Psoas muscle (tissue), 8 donors: ENCODE measurements around the gene BCL7B. TPM values are rescaled to one million over a fixed set of nuclear protein-coding genes. Genes with fewer than 3 reads are reported as not detected.
"Not testable (repeated sequence)": the region's sequence is repeated elsewhere in the genome, so short reads cannot be mapped to it uniquely, and the experiment has no call there.

Experiments used
- ATAC-seq, 4 donors: fragments of 200-7000 bp; cut with Tn5 transposase; one replicate each; pipeline ENCODE4 v1.9.1; 2020; ENCODE audit warnings: moderate library complexity in 3 of 4, mild to moderate bottlenecking in 2 of 4
- DNase-seq, 2 donors: peaks; one replicate each; pipeline ENCODE4 v3.0.0-alpha.2; 2020
- H3K27ac ChIP-seq: fragments of 200-600 bp; one replicate; pipeline ENCODE4 v1.8.0; 2022
- H3K27me3 ChIP-seq, 3 donors: fragments of 200-600 bp in 1 of 3; one replicate each; pipeline versions ENCODE4 v1.6.1 to v1.8.0; 2013 to 2022; ENCODE audit warnings: low read length in 2 of 3, mild to moderate bottlenecking in 2 of 3, moderate library complexity in 1 of 3; ENCODE audit not compliant: insufficient read depth in 3 of 3
- H3K36me3 ChIP-seq, 2 donors: fragments of 200-600 bp in 1 of 2; one replicate each; pipeline versions ENCODE4 v1.6.1 to v1.8.0; 2013 to 2022; ENCODE audit warnings: low read depth in 1 of 2, mild to moderate bottlenecking in 1 of 2, moderate library complexity in 1 of 2; ENCODE audit not compliant: insufficient read depth in 1 of 2
- H3K4me1 ChIP-seq: fragments of 200-600 bp; one replicate; pipeline ENCODE4 v1.8.0; 2022
- H3K4me3 ChIP-seq: fragments of 200-600 bp; one replicate; pipeline ENCODE4 v1.8.0; 2022; ENCODE audit warnings: mild to moderate bottlenecking
- H3K9me3 ChIP-seq: fragments of 200-600 bp; one replicate; pipeline ENCODE4 v1.8.0; 2022
- WGBS, 3 donors: extraction: QIAGEN DNeasy Blood & Tissue Kit; methylation state at CpG; one replicate each; pipeline versions ENCODE4 v1.1.6 to v1.1.7; 2013; 5-methylcytosine and 5-hydroxymethylcytosine counted together
- intact Hi-C, 2 donors: fragments of 100-400 bp; cut with DNase I; formaldehyde crosslinking; loops; one replicate each; pipeline versions ENCODE4 v1.11.0 to v1.14.2; 2022
- polyA plus RNA-seq, 3 donors: library from polyadenylated mRNA; stranded (reverse); fragments of 200-250 nt; gene quantifications; one replicate each; pipeline ENCODE4 v1.2.3, GENCODE V29; 2013
- total RNA-seq, 4 donors: library from RNA; stranded (reverse); fragmentation: NEBNext Ultra II Directional in 2 of 4; extraction: Animal tissue kit (Norgen Biotek cat#: 25700) in 2 of 4; gene quantifications; one replicate each; pipeline versions ENCODE4 v1.2.1 to v1.2.4, GENCODE V29; 2021 to 2023
- TF ChIP-seq, protein P1 (sequence below): fragments of 200-600 bp; IDR thresholded peaks from one replicate; pipeline ENCODE4 v1.8.0; 2022; ENCODE audit warnings: antibody characterized with exemption
- donor health status: healthy with polysubstance abuse.
- donor health status: DM: no; HTN: no; CAD: no; lungs with moderate emphysema.
- donor health status: Bipolar disorder and iron deficiency.
- donor health status: healthy.
- donor health status: DM: yes; HTN: yes; CAD: no.
- donor health status: DM: no; HTN: no; CAD: no.
- donor health status: DM: no; HTN: no; CAD: no.
- donor health status: DM: yes; HTN: yes; CAD: no.

Gene BCL7B
- total and polyA plus RNA-seq, 7 donors, result 55.8 to 130 (median 91.9) TPM

DNA sequence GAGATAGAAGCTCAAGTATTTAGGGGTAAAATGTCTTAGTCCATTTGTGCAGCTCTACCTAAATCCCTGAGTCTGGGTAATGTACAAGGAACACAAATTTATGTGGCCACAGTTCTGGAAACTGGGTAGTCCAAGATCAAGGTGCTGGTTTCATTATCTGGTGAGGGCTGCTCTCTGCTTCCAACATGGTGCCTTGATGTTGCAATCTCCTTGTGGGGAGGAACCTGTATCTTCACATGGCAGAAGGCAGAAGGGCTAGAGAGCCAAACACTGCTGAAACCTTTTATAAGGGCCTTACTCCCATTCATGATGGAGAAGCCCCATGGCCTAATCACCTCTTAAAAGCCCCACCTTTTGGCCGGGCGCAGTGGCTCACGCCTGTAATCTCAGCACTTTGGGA lies 26.7 kb downstream of the BCL7B start:
- Histone ChIP-seq H3K4me3 (no peak overlapping the region), H3K4me1 (no peaks in the 10 kb centered on the region), H3K9me3 (no peaks in the 10 kb centered on the region), H3K27ac (no peak overlapping the region), H3K36me3 (peaks cover 0 to 27% of the 10 kb centered on the region in 2 donors), H3K27me3 (no peaks in the 10 kb centered on the region)
- 93 to 96% (median 94%) methylated on average over 3 of the region's 3 CpGs for WGBS, 3 donors
- intact Hi-C loops, result no loop called here
- DNase-seq (no peak), ATAC-seq (no peak)
- TF ChIP-seq, protein P1, sequence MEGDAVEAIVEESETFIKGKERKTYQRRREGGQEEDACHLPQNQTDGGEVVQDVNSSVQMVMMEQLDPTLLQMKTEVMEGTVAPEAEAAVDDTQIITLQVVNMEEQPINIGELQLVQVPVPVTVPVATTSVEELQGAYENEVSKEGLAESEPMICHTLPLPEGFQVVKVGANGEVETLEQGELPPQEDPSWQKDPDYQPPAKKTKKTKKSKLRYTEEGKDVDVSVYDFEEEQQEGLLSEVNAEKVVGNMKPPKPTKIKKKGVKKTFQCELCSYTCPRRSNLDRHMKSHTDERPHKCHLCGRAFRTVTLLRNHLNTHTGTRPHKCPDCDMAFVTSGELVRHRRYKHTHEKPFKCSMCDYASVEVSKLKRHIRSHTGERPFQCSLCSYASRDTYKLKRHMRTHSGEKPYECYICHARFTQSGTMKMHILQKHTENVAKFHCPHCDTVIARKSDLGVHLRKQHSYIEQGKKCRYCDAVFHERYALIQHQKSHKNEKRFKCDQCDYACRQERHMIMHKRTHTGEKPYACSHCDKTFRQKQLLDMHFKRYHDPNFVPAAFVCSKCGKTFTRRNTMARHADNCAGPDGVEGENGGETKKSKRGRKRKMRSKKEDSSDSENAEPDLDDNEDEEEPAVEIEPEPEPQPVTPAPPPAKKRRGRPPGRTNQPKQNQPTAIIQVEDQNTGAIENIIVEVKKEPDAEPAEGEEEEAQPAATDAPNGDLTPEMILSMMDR, result no peak

DNA sequence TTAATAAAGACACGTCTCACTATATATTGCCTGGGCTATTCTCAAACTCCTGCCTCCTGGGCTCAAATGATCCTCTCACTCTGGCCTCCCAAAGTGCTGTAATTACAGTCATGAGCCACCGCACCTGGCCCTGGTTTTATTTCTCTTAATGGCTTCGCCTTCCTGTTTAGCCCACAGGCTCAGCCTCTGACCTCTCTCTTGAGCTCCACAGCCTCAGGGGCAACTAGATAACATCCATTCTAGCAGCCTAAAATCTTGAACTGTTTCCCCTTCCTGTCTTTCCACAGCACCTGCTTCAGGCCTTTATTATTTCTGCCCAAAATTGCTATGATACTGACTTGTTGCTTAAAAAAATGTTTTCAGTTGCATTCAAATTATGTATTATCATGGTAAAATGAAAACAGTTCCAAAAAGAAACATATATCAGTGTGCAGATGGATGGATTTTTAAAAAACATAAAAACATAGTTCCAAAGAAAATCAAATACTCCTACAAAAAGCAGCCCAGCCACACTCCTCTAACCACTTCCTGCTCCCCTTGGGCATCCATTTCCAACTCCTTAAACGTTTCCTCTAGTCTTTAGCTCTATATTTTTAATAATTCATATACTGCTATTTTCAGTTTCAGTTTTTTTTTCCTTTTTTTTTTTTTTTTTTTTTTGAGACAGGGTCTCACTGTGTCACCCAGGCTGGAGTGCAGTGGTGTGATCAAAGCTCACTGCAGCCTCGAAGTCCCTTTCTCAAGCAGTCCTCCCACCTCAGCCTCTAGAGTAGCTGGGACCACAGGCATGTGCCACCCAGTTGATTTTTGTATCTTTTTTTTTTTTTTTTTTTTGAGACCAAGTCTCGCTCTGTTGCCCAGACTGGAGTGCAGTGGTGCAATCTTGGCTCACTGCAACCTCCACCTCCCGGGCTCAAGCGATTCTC lies 30.3 kb downstream of the BCL7B start:
- DNase-seq (no peak), ATAC-seq (no peak)
- intact Hi-C loops, result no loop called here
- WGBS, 3 donors, result 69 to 73% (median 70%) methylated on average over 7 to 8 of the region's 8 CpGs
- Histone ChIP-seq H3K9me3 (no peaks in the 10 kb centered on the region), H3K4me1 (no peaks in the 10 kb centered on the region), H3K27me3 (no peaks in the 10 kb centered on the region), H3K27ac (no peak overlapping the region), H3K4me3 (no peak overlapping the region), H3K36me3 (no peaks in the 10 kb centered on the region)
- TF ChIP-seq, protein P1, result no peak

DNA sequence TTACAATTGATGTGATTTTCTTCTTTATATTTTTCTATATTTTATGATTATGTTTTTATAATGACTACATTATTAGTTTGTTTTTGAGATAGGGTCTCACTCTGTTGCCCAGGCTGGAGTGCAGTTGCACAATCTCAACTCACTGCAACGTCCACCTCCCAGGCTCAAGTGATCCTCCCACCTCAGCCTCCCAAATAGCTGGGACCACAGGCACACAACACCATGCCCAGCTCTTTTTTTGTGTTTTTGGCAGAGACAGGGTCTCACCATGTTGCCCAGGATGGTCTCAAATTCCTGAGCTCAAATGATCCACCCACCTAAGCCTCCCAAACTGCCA lies 31.4 kb downstream of the BCL7B start:
- intact Hi-C loops, result not testable (repeated sequence)
- 60 to 80% (median 67%) methylated on average over 1 of the region's 1 CpG for WGBS, 3 donors

DNA sequence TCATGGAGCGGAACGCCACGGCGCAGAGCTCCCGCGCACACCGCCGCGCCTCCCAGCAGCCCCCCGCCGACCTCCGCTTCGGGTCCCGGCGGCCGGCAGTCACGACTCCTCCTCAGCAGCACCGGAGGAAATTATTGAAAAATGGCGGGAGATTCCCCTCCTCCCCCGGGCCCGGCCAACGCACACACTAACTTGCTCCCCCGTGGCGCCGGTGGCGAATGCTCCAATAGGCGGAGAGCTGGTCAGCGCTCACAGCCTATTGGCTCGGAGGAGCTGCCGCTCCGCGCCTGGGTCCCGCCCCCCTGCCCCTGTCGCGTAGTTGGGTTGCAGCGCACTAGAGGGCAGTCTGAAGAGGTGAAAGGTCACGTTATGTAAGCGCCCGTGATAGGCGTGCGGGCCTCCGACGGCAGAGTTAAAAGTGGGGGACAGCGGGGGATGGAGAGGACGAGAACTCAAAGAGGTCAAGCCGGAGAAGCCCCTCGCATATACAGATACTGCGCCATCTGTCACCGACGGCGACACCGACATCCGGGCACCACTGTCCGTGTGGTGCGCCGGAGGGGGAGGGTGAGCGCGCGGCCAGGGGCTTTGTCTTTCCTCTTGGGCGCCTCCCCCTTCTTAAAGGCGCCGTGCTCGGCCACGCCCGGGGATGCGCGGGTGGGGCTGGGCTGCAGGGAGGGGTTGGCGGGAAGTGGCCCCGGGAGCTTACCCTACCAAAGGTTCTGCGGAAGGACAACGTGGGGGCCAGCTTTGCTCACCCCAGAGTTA lies 35.2 kb downstream of the BCL7B start, which contains the start of gene BAZ1B:
Gene BAZ1B (minus strand): TSS at position 189 of the 768 bp plus-strand sequence. CDS start 360 bp downstream, outside the sequence.
- H3K36me3 ChIP-seq, result peaks cover 0 to 6% of the 10 kb centered on the region in 2 donors
- ATAC-seq (peak; percentile 98 to 99 (median 98)), DNase-seq (peak; percentile 99)
- H3K9me3 ChIP-seq, result no peaks in the 10 kb centered on the region
- peaks cover 30% of the 10 kb centered on the region for H3K4me1 ChIP-seq
- intact Hi-C loops, result loop anchor here in 1 of 2 donors (5.0 kb wide), 1 partner anchor 35 kb away; the partner anchor contains the start of gene BCL7B
- WGBS, 3 donors, result 0% methylated on average over 61 to 71 of the region's 71 CpGs
- H3K27me3 ChIP-seq, result no peaks in the 10 kb centered on the region
- peak within 1 kb of the TSS; percentile 96 for H3K27ac ChIP-seq
- TF ChIP-seq, protein P1, result no peak
- H3K4me3 ChIP-seq, result peak within 1 kb of the TSS; percentile 81

More for the DNA sequence above, 31.4 kb downstream of the BCL7B start:
- not testable (repeated sequence) for DNase-seq, H3K4me1 ChIP-seq, H3K36me3 ChIP-seq, ATAC-seq, H3K27me3 ChIP-seq, H3K27ac ChIP-seq, H3K4me3 ChIP-seq, H3K9me3 ChIP-seq
